T-helper 2 cell treated with Interferon-gamma antibody and Interleukin-4, amounts not matched to agents 5 μg/mL and 100 μg/mL, for 36 hours (primary cell): ENCODE measurements around the gene TMEM254.
"Not testable (repeated sequence)": the region's sequence is repeated elsewhere in the genome, so short reads cannot be mapped to it uniquely, and the experiment has no call there.

Experiments used
- DNase-seq: peaks from one replicate; pipeline ENCODE4 v3.0.0; 2021; ENCODE audit warnings: low spot score
- H3K27ac Mint-ChIP-seq: one replicate; pipeline ENCODE4 v1.8.0; 2021; ENCODE audit warnings: mild to moderate bottlenecking, mixed read lengths
- H3K27me3 Mint-ChIP-seq: one replicate; pipeline ENCODE4 v1.8.0; 2021; ENCODE audit warnings: low read depth, mixed read lengths
- H3K36me3 Mint-ChIP-seq: one replicate; pipeline ENCODE4 v1.8.0; 2021; ENCODE audit warnings: low read depth, mixed read lengths
- H3K4me1 Mint-ChIP-seq: one replicate; pipeline ENCODE4 v1.8.0; 2021; ENCODE audit warnings: low read depth, mixed read lengths
- H3K4me3 Mint-ChIP-seq: one replicate; pipeline ENCODE4 v1.8.0; 2022; ENCODE audit warnings: mild to moderate bottlenecking, moderate library complexity, mixed read lengths
- H3K9me3 Mint-ChIP-seq: one replicate; pipeline ENCODE4 v1.8.0; 2021; ENCODE audit warnings: mixed read lengths

The TMEM254 gene

GRCh38 chr10:80133206-80133605 is 54.7 kb downstream of the TMEM254 start:
- Mint-ChIP-seq H3K36me3 (no peaks in the 10 kb centered on the region), H3K27me3 (peaks cover 38% of the 10 kb centered on the region), H3K4me3 (no peak overlapping the region), H3K4me1 (peaks cover 4% of the 10 kb centered on the region), H3K27ac (no peak overlapping the region), H3K9me3 (no peaks in the 10 kb centered on the region)
- DNase-seq = no peak

GRCh38 chr10:80133687-80134086 is 55.2 kb downstream of the TMEM254 start:
- H3K27me3 Mint-ChIP-seq = peaks cover 38% of the 10 kb centered on the region
- not testable (repeated sequence) for DNase-seq, H3K9me3 Mint-ChIP-seq, H3K36me3 Mint-ChIP-seq, H3K27ac Mint-ChIP-seq, H3K4me1 Mint-ChIP-seq, H3K4me3 Mint-ChIP-seq

GRCh38 chr10:80136134-80136571 is 57.7 kb downstream of the TMEM254 start:
- no peaks in the 10 kb centered on the region for H3K36me3 Mint-ChIP-seq
- DNase-seq = no peak
- peaks cover 4% of the 10 kb centered on the region for H3K4me1 Mint-ChIP-seq
- H3K9me3 Mint-ChIP-seq = no peaks in the 10 kb centered on the region
- no peak overlapping the region for H3K27ac Mint-ChIP-seq
- no peak overlapping the region for H3K4me3 Mint-ChIP-seq
- peaks cover 36% of the 10 kb centered on the region for H3K27me3 Mint-ChIP-seq

- Mint-ChIP-seq H3K4me3 (no peak overlapping the region), H3K36me3 (no peaks in the 10 kb centered on the region), H3K9me3 (no peaks in the 10 kb centered on the region), H3K4me1 (peaks cover 4% of the 10 kb centered on the region), H3K27ac (no peak overlapping the region), H3K27me3 (peaks cover 28% of the 10 kb centered on the region)
- DNase-seq = no peak
These were observed 58.8 kb downstream of the TMEM254 start for GRCh38 chr10:80137031-80137862.

- no peak for DNase-seq
- no peak overlapping the region for H3K4me3 Mint-ChIP-seq
- H3K27ac Mint-ChIP-seq = no peak overlapping the region
- peaks cover 1% of the 10 kb centered on the region for H3K4me1 Mint-ChIP-seq
- peaks cover 25% of the 10 kb centered on the region for H3K27me3 Mint-ChIP-seq
- H3K36me3 Mint-ChIP-seq = no peaks in the 10 kb centered on the region
- no peaks in the 10 kb centered on the region for H3K9me3 Mint-ChIP-seq
These were observed 59.5 kb downstream of the TMEM254 start for GRCh38 chr10:80137920-80138319.

- DNase-seq = no peak
- H3K9me3 Mint-ChIP-seq = no peaks in the 10 kb centered on the region
- H3K4me3 Mint-ChIP-seq = no peak overlapping the region
- H3K27ac Mint-ChIP-seq = no peak overlapping the region
- H3K27me3 Mint-ChIP-seq = peaks cover 13% of the 10 kb centered on the region
- no peaks in the 10 kb centered on the region for H3K36me3 Mint-ChIP-seq
- peaks cover 5% of the 10 kb centered on the region for H3K4me1 Mint-ChIP-seq
These were observed 60.8 kb downstream of the TMEM254 start for GRCh38 chr10:80139265-80139664.

DNA sequence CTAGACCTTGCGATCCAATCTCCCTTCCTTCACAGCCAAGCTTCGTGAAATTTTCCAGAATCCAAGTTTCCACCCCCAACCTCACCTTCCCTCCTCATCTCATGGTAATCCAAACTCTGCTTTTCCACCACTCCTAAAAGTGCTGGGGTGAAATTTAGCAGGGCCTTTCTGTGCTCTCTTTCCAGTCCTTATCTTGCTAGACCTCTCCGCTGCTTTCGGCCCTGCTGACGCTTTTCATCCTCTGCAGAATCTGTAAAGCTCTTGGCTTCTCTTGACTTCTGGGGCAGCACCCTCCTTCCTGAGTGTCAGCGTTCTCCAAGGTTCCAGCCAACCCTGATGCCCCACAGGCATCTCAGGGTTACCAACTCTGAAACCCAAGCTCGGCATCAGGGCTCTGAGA is 61.8 kb downstream of the TMEM254 start:
- Mint-ChIP-seq H3K27me3 (peaks cover 8% of the 10 kb centered on the region), H3K4me1 (peaks cover 11% of the 10 kb centered on the region), H3K36me3 (no peaks in the 10 kb centered on the region), H3K4me3 (no peak overlapping the region), H3K27ac (no peak overlapping the region), H3K9me3 (no peaks in the 10 kb centered on the region)
- DNase-seq = no peak

GRCh38 chr10:80141696-80142460 is 63.4 kb downstream of the TMEM254 start:
- Mint-ChIP-seq H3K36me3 (no peaks in the 10 kb centered on the region), H3K27ac (no peak overlapping the region), H3K27me3 (peaks cover 8% of the 10 kb centered on the region), H3K9me3 (no peaks in the 10 kb centered on the region), H3K4me1 (peaks cover 14% of the 10 kb centered on the region), H3K4me3 (no peak overlapping the region)
- no peak for DNase-seq
